CD14-positive monocyte (primary cell): ENCODE results near the gene CBLC. TPM values are rescaled to one million over a fixed set of nuclear protein-coding genes. Genes with fewer than 3 reads are reported as not detected.

Experiments
- DNase-seq, 3 donors: peaks; one replicate each; pipeline ENCODE4 v3.0.0-alpha.2; 2011 to 2022
- H2AFZ ChIP-seq: 2 replicates; pipeline ENCODE4 v1.6.0; 2012; ENCODE audit warnings: mild to moderate bottlenecking, low read depth, low read length, inconsistent platforms; ENCODE audit not compliant: insufficient read depth, poor library complexity, severe bottlenecking
- H3K27ac ChIP-seq, 2 donors: 1 replicate in 1 of 2; 2 replicates in 1 of 2; pipeline ENCODE4 v1.5.1; 2012 to 2013; ENCODE audit warnings: low read length in 2 of 2, control low read depth in 1 of 2, inconsistent platforms in 1 of 2, low read depth in 1 of 2, mild to moderate bottlenecking in 1 of 2
- H3K27me3 ChIP-seq, 2 donors: one replicate each; pipeline versions ENCODE4 v1.6.0 to v1.6.1; 2011 to 2013; ENCODE audit warnings: low read length in 2 of 2; ENCODE audit not compliant: control insufficient read depth in 2 of 2, insufficient read depth in 2 of 2
- H3K36me3 ChIP-seq, 2 donors: replicated peaks in 1 of 2; 1 replicate in 1 of 2; 2 replicates in 1 of 2; pipeline versions ENCODE4 v1.5.1 to v1.6.1; 2012 to 2013; ENCODE audit warnings: low read length in 2 of 2, control low read depth in 1 of 2, inconsistent platforms in 1 of 2, mild to moderate bottlenecking in 1 of 2; ENCODE audit not compliant: insufficient read depth in 2 of 2, control insufficient read depth in 1 of 2
- H3K4me1 ChIP-seq, 2 donors: 1 replicate in 1 of 2; 2 replicates in 1 of 2; pipeline versions ENCODE4 v1.5.1 to v1.6.1; 2012 to 2013; ENCODE audit warnings: low read length in 2 of 2, control low read depth in 1 of 2, inconsistent platforms in 1 of 2, mild to moderate bottlenecking in 1 of 2, moderate library complexity in 1 of 2; ENCODE audit not compliant: insufficient read depth in 2 of 2, control insufficient read depth in 1 of 2
- H3K4me2 ChIP-seq: replicated peaks from 2 replicates; pipeline ENCODE3; 2012; ENCODE audit warnings: low read length, moderate library complexity, mild to moderate bottlenecking; ENCODE audit not compliant: poor library complexity, severe bottlenecking; ENCODE audit errors: extremely low read depth
- H3K4me3 ChIP-seq, 3 experiments: fragments of 200-600 bp in 1 of 3; sonication (generic) in 1 of 3; replicated peaks in 1 of 3; 1 replicate in 2 of 3; 2 replicates in 1 of 3; pipeline ENCODE4 v1.5.1; 2011 to 2013; ENCODE audit warnings: low read length in 3 of 3, mild to moderate bottlenecking in 3 of 3, control low read depth in 2 of 3, low read depth in 2 of 3, inconsistent platforms in 1 of 3, moderate library complexity in 1 of 3
- H3K79me2 ChIP-seq: 2 replicates; pipeline ENCODE4 v1.6.0; 2012; ENCODE audit warnings: mild to moderate bottlenecking, control low read depth, inconsistent platforms, low read length, moderate library complexity; ENCODE audit not compliant: insufficient read depth
- H3K9ac ChIP-seq: 2 replicates; pipeline ENCODE4 v1.6.0; 2017; ENCODE audit warnings: low read length, mild to moderate bottlenecking; ENCODE audit not compliant: insufficient read depth, poor library complexity, severe bottlenecking
- H3K9me3 ChIP-seq, 2 donors: replicated peaks in 1 of 2; 1 replicate in 1 of 2; 2 replicates in 1 of 2; pipeline versions ENCODE4 v1.5.1 to v1.6.1; 2012 to 2013; ENCODE audit warnings: low read length in 2 of 2, control low read depth in 1 of 2; ENCODE audit not compliant: control insufficient read depth in 1 of 2, insufficient read depth in 1 of 2
- H4K20me1 ChIP-seq: 2 replicates; pipeline ENCODE4 v1.6.0; 2012; ENCODE audit warnings: mild to moderate bottlenecking, low read length, control low read depth, moderate library complexity; ENCODE audit not compliant: insufficient read depth
- H3K27ac Mint-ChIP-seq, 7 donors: one replicate each; pipeline ENCODE4 v1.8.0; 2020; ENCODE audit warnings: mild to moderate bottlenecking in 7 of 7, mixed read lengths in 7 of 7, moderate library complexity in 6 of 7, inconsistent platforms in 2 of 7
- H3K27me3 Mint-ChIP-seq, 3 donors: one replicate each; pipeline ENCODE4 v1.8.0; 2021 to 2022; ENCODE audit warnings: low read depth in 3 of 3, mild to moderate bottlenecking in 3 of 3, mixed read lengths in 3 of 3, moderate library complexity in 3 of 3, inconsistent platforms in 1 of 3
- H3K36me3 Mint-ChIP-seq, 2 donors: one replicate each; pipeline ENCODE4 v1.8.0; 2020; ENCODE audit warnings: mixed read lengths in 2 of 2, inconsistent platforms in 1 of 2, mild to moderate bottlenecking in 1 of 2
- H3K4me1 Mint-ChIP-seq: one replicate; pipeline ENCODE4 v1.8.0; 2020; ENCODE audit warnings: mild to moderate bottlenecking, mixed read lengths
- H3K4me3 Mint-ChIP-seq, 2 donors: one replicate each; pipeline ENCODE4 v1.8.0; 2020; ENCODE audit warnings: mild to moderate bottlenecking in 2 of 2, mixed read lengths in 2 of 2, moderate library complexity in 1 of 2
- H3K9me3 Mint-ChIP-seq, 7 donors: one replicate each; pipeline ENCODE4 v1.8.0; 2020 to 2022; ENCODE audit warnings: mixed read lengths in 7 of 7, mild to moderate bottlenecking in 6 of 7, moderate library complexity in 6 of 7, inconsistent platforms in 2 of 7
- WGBS: methylation state at CpG from one replicate; pipeline ENCODE4 v1.1.5; 2013; ENCODE audit warnings: missing lambda C conversion rate; ENCODE audit not compliant: insufficient coverage; 5-methylcytosine and 5-hydroxymethylcytosine counted together
- intact Hi-C, 2 donors: fragments of 100-400 bp; cut with micrococcal nuclease; formaldehyde crosslinking; loops; one replicate each; pipeline versions ENCODE4 v1.15.0 to v1.15.1; 2023
- polyA plus RNA-seq, 3 donors: library from polyadenylated mRNA; depleted of rRNA in 1 of 3; unstranded in 2 of 3; stranded (reverse) in 1 of 3; fragments of 300-500 nt in 2 of 3; fragments of >200 nt in 1 of 3; fragmentation: Illumina TruSeq in 2 of 3; gene quantifications; 1 replicate in 2 of 3; 2 replicates in 1 of 3; pipeline ENCODE4 v1.2.3, GENCODE V29; 2012 to 2021
- TF ChIP-seq, protein P1 (sequence below): fragments of 200-600 bp; IDR thresholded peaks from one replicate; pipeline ENCODE4 v1.8.0; 2022; ENCODE audit warnings: antibody characterized with exemption, mild to moderate bottlenecking

The CBLC gene
- polyA plus RNA-seq, 3 donors: not detected

DNA sequence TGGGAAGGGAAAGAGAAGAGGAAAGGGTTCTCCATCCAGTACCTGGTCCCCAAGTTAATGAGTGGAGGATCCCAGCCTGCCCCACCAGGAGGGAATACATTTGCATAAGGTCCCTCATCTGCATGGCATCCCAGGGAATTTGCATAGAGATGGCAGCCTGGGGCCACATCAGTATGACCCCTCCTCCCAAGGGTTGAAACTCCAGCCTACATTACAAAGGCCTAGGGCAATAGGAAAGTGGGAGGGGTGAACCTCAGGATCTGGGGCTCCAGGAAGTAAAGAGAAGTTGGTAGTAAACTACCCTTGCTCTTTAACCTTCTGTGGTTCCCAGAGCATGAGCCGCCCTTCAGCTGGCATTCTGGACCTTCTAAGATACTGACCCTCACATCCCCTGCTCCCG lies 61.6 kb downstream of the CBLC start:
- TF ChIP-seq, protein P1, sequence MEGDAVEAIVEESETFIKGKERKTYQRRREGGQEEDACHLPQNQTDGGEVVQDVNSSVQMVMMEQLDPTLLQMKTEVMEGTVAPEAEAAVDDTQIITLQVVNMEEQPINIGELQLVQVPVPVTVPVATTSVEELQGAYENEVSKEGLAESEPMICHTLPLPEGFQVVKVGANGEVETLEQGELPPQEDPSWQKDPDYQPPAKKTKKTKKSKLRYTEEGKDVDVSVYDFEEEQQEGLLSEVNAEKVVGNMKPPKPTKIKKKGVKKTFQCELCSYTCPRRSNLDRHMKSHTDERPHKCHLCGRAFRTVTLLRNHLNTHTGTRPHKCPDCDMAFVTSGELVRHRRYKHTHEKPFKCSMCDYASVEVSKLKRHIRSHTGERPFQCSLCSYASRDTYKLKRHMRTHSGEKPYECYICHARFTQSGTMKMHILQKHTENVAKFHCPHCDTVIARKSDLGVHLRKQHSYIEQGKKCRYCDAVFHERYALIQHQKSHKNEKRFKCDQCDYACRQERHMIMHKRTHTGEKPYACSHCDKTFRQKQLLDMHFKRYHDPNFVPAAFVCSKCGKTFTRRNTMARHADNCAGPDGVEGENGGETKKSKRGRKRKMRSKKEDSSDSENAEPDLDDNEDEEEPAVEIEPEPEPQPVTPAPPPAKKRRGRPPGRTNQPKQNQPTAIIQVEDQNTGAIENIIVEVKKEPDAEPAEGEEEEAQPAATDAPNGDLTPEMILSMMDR: no peak
- Histone ChIP-seq H3K4me2 (no peak overlapping the region), H3K79me2 (no peaks in the 10 kb centered on the region), H3K9me3 (no peaks in the 10 kb centered on the region), H3K27ac (no peak overlapping the region), H3K9ac (no peak overlapping the region), H3K27me3 (no peaks in the 10 kb centered on the region), H3K4me1 (peaks cover 2 to 5% of the 10 kb centered on the region in 2 donors), H2AFZ (no peak overlapping the region), H3K4me3 (no peak overlapping the region), H3K36me3 (no peaks in the 10 kb centered on the region), H4K20me1 (no peaks in the 10 kb centered on the region)
- Mint-ChIP-seq H3K4me3 (peak overlapping the region in 1 of 2 donors; percentile 9), H3K9me3 (no peaks in the 10 kb centered on the region), H3K36me3 (no peaks in the 10 kb centered on the region), H3K27me3 (peaks cover 1 to 6% (median 1%) of the 10 kb centered on the region in 3 donors), H3K27ac (no peak overlapping the region), H3K4me1 (no peaks in the 10 kb centered on the region)
- WGBS: 100% methylated on average over 2 of the region's 2 CpGs
- intact Hi-C loops: no loop called here
- no peak for DNase-seq

DNA sequence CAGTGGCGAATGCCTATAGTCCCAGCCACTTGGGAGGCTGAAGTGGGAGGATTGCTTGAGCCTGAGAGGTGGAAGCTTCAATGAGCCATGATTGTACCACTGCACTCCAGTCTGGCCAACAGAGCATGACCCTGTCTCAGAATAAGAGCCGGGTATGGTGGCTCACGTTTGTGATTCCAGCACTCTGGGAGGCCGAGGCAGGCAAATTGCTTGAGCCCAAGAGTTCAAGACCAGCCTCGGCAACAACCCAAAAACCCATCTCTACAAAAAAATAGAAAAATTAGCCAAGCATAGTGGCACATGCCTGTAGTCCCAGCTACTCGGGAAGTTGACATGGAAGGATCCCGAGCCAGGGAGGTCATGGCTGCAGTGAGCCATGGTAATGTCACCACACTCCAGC lies 63.1 kb downstream of the CBLC start:
- no peak overlapping the region for H3K4me3 ChIP-seq
- no peak overlapping the region for H3K4me3 Mint-ChIP-seq
- no peak overlapping the region for H3K4me2 ChIP-seq
- no peaks in the 10 kb centered on the region for H3K27me3 ChIP-seq
- no peaks in the 10 kb centered on the region for H3K36me3 ChIP-seq
- H3K27ac Mint-ChIP-seq: peak overlapping the region in 1 of 7 donors; percentile 62
- H3K27ac ChIP-seq: no peak overlapping the region
- no peak overlapping the region for H2AFZ ChIP-seq
- intact Hi-C loops: loop anchor here (10.0 kb wide), 4 partner anchors 116 to 266 kb away; no protein-coding TSS in a partner anchor
- DNase-seq: no peak
- no peaks in the 10 kb centered on the region for H3K36me3 Mint-ChIP-seq
- H3K9me3 ChIP-seq: no peaks in the 10 kb centered on the region
- 75% methylated on average over 5 of the region's 7 CpGs for WGBS
- H3K9me3 Mint-ChIP-seq: no peaks in the 10 kb centered on the region
- H3K27me3 Mint-ChIP-seq: peaks cover 1 to 7% (median 1%) of the 10 kb centered on the region in 3 donors
- H3K4me1 ChIP-seq: peaks cover 14 to 20% of the 10 kb centered on the region in 2 donors
- H3K4me1 Mint-ChIP-seq: peaks cover 10% of the 10 kb centered on the region
- TF ChIP-seq, protein P1: no peak
- no peaks in the 10 kb centered on the region for H3K79me2 ChIP-seq
- H3K9ac ChIP-seq: no peak overlapping the region
- H4K20me1 ChIP-seq: no peaks in the 10 kb centered on the region
